Liver (tissue), 9 donors: Measurements from ENCODE around the gene TAP1. TPM values are rescaled to one million over a fixed set of nuclear protein-coding genes. Genes with fewer than 3 reads are reported as not detected.
"Not testable (repeated sequence)": the region's sequence is repeated elsewhere in the genome, so short reads cannot be mapped to it uniquely, and the experiment has no call there.

Experiments
- DNase-seq: peaks from one replicate; pipeline ENCODE4 v3.0.0-alpha.2; 2017; ENCODE audit warnings: low spot score
- H3K27ac ChIP-seq, 2 donors: one replicate each; pipeline ENCODE4 v1.7.0; 2013; ENCODE audit warnings: inconsistent platforms in 2 of 2, low read length in 2 of 2, control low read depth in 1 of 2, low read depth in 1 of 2, mild to moderate bottlenecking in 1 of 2
- H3K27me3 ChIP-seq, 4 donors: one replicate each; pipeline versions ENCODE4 v1.6.1 to v1.7.0; 2013; ENCODE audit warnings: low read length in 3 of 4, inconsistent platforms in 1 of 4, mild to moderate bottlenecking in 1 of 4, moderate library complexity in 1 of 4; ENCODE audit not compliant: control insufficient read depth in 4 of 4, insufficient read depth in 4 of 4
- H3K36me3 ChIP-seq, 4 donors: one replicate each; pipeline versions ENCODE4 v1.6.1 to v1.7.0; 2013; ENCODE audit warnings: low read length in 3 of 4, mild to moderate bottlenecking in 3 of 4, low read depth in 1 of 4, moderate library complexity in 1 of 4; ENCODE audit not compliant: control insufficient read depth in 4 of 4, insufficient read depth in 3 of 4
- H3K4me1 ChIP-seq, 4 donors: one replicate each; pipeline versions ENCODE4 v1.6.1 to v1.7.0; 2013; ENCODE audit warnings: low read length in 3 of 4, mild to moderate bottlenecking in 3 of 4, moderate library complexity in 1 of 4; ENCODE audit not compliant: control insufficient read depth in 4 of 4, insufficient read depth in 4 of 4
- H3K4me3 ChIP-seq, 3 donors: one replicate each; pipeline versions ENCODE4 v1.6.1 to v1.7.0; 2013; ENCODE audit warnings: low read length in 3 of 3, control low read depth in 1 of 3, low read depth in 1 of 3, mild to moderate bottlenecking in 1 of 3
- H3K9ac ChIP-seq, 2 donors: one replicate each; pipeline ENCODE4 v1.7.0; 2013; ENCODE audit warnings: low read length in 2 of 2, mild to moderate bottlenecking in 2 of 2, moderate library complexity in 2 of 2, control low read depth in 1 of 2, low read depth in 1 of 2
- H3K9me3 ChIP-seq, 4 donors: one replicate each; pipeline versions ENCODE4 v1.6.1 to v1.7.0; 2013; ENCODE audit warnings: low read length in 3 of 4; ENCODE audit not compliant: control insufficient read depth in 4 of 4
- ATF3 ChIP-seq: IDR thresholded peaks from 2 replicates; pipeline ENCODE4 v1.6.1; 2016; ENCODE audit warnings: antibody characterized with exemption
- CTCF ChIP-seq: fragments of 150-350 bp; IDR thresholded peaks from 2 replicates; pipeline ENCODE4 v1.5.1; 2017; ENCODE audit warnings: improper control_type of control experiment, low read depth, low read length; ENCODE audit not compliant: missing input control
- EGR1 ChIP-seq, 2 donors: IDR thresholded peaks; 2 replicates each; pipeline ENCODE4 v1.6.1; 2016 to 2018; ENCODE audit warnings: antibody characterized with exemption in 2 of 2, low read depth in 2 of 2
- FOXA1 ChIP-seq: IDR thresholded peaks from 2 replicates; pipeline ENCODE4 v1.6.1; 2016; ENCODE audit warnings: antibody characterized with exemption
- FOXA2 ChIP-seq: IDR thresholded peaks from 2 replicates; pipeline ENCODE4 v1.6.1; 2016; ENCODE audit warnings: antibody characterized with exemption
- HNF4A ChIP-seq, 2 donors: conservative IDR thresholded peaks; 2 replicates each; pipeline ENCODE4 v1.6.1; 2016; ENCODE audit warnings: antibody characterized with exemption in 2 of 2, mild to moderate bottlenecking in 2 of 2
- HNF4G ChIP-seq: IDR thresholded peaks from 2 replicates; pipeline ENCODE4 v1.6.1; 2016; ENCODE audit warnings: antibody characterized with exemption
- JUND ChIP-seq, 2 donors: IDR thresholded peaks; 2 replicates each; pipeline ENCODE4 v1.6.1; 2016; ENCODE audit warnings: antibody characterized with exemption in 2 of 2
- MAX ChIP-seq: IDR thresholded peaks from 2 replicates; pipeline ENCODE4 v1.6.1; 2016; ENCODE audit warnings: antibody characterized with exemption
- NR2F2 ChIP-seq: IDR thresholded peaks from 2 replicates; pipeline ENCODE4 v1.6.1; 2016; ENCODE audit warnings: antibody characterized with exemption
- RAD21 ChIP-seq, 2 donors: IDR thresholded peaks; 2 replicates each; pipeline ENCODE4 v1.6.1; 2016; ENCODE audit warnings: antibody characterized with exemption in 2 of 2, mild to moderate bottlenecking in 2 of 2
- TAF1 ChIP-seq: conservative IDR thresholded peaks from 2 replicates; pipeline ENCODE4 v1.6.1; 2016; ENCODE audit warnings: antibody characterized with exemption, mild to moderate bottlenecking
- YY1 ChIP-seq: IDR thresholded peaks from 2 replicates; pipeline ENCODE4 v1.6.1; 2016; ENCODE audit warnings: antibody characterized with exemption, mild to moderate bottlenecking
- ZBTB33 ChIP-seq: IDR thresholded peaks from 2 replicates; pipeline ENCODE4 v1.6.1; 2016; ENCODE audit warnings: antibody characterized with exemption
- WGBS: extraction: QIAGEN DNeasy Blood & Tissue Kit; methylation state at CpG from one replicate; pipeline ENCODE4 v1.1.7; 2013; 5-methylcytosine and 5-hydroxymethylcytosine counted together
- polyA plus RNA-seq, 2 donors: library from polyadenylated mRNA; stranded (reverse) in 1 of 2; unstranded in 1 of 2; fragments of 200-250 nt in 1 of 2; fragments of >200 nt in 1 of 2; fragmentation: Nextera tagmentation in 1 of 2; extraction: Ambion mirVana in 1 of 2; gene quantifications; one replicate each; pipeline versions ENCODE4 v1.2.1 to v1.2.3, GENCODE V29; 2013 to 2015
- total RNA-seq, 2 donors: library from RNA; depleted of rRNA; stranded (reverse); fragments of >200 nt; gene quantifications; one replicate each; pipeline ENCODE4 v1.2.3, GENCODE V29; 2014
- donor health status: healthy.
- donor health status: healthy.
- donor health status: healthy.
- donor health status: healthy.
- donor health status: healthy.

Gene TAP1
- total and polyA plus RNA-seq, 4 donors, result 9.8 to 18.2 (median 12.3) TPM

- TF ChIP-seq MAX (no peak), ATF3 (no peak), HNF4G (no peak), RAD21 (IDR thresholded peaks at IDR 0.05) (no peak)
Observed at GRCh38 chr6:32876603-32877002, 23.1 kb upstream of the TAP1 start (continued).

GRCh38 chr6:32873947-32874346, 20.4 kb upstream of the TAP1 start:
- H3K9ac ChIP-seq, H3K36me3 ChIP-seq, H3K9me3 ChIP-seq, H3K4me1 ChIP-seq, H3K27ac ChIP-seq, H3K27me3 ChIP-seq, H3K4me3 ChIP-seq, DNase-seq: not testable (repeated sequence)
- WGBS, result 57% methylated on average over 1 of the region's 1 CpG

- Histone ChIP-seq H3K27ac (no peak overlapping the region), H3K36me3 (no peaks in the 10 kb centered on the region), H3K9ac (peak overlapping the region in 1 of 2 donors; percentile 51), H3K4me1 (no peaks in the 10 kb centered on the region), H3K27me3 (no peaks in the 10 kb centered on the region), H3K9me3 (no peaks in the 10 kb centered on the region), H3K4me3 (no peak overlapping the region)
- DNase-seq, result peak; percentile 85
- WGBS, result 17% methylated on average over 5 of the region's 5 CpGs
- TF ChIP-seq MAX (no peak), RAD21 (IDR thresholded peaks at IDR 0.05) (peak; percentile 95 to 97), CTCF (peak; percentile 93)
Observed at GRCh38 chr6:32868257-32868788, 14.8 kb upstream of the TAP1 start.

GRCh38 chr6:32867554-32868256, 14.2 kb upstream of the TAP1 start:
- H3K27ac ChIP-seq, result no peak overlapping the region
- 40% methylated on average over 8 of the region's 8 CpGs for WGBS
- TF ChIP-seq ATF3, result no peak
- no peak for TF ChIP-seq ZBTB33
- TF ChIP-seq RAD21 (IDR thresholded peaks at IDR 0.05), result no peak
- no peak for TF ChIP-seq YY1
- TF ChIP-seq MAX, result no peak
- TF ChIP-seq EGR1 (IDR thresholded peaks at IDR 0.05; ENCODE audit: low read depth in 2 of 2), result no peak
- no peak for TF ChIP-seq HNF4A (conservative IDR thresholded peaks at IDR 0.05)
- TF ChIP-seq HNF4G, result no peak
- TF ChIP-seq FOXA2, result no peak
- TF ChIP-seq TAF1, result no peak
- no peak for TF ChIP-seq FOXA1
- no peak for TF ChIP-seq NR2F2
- no peak for TF ChIP-seq JUND (IDR thresholded peaks at IDR 0.05)
- no peak for TF ChIP-seq CTCF

More at GRCh38 chr6:32867554-32868256, 14.2 kb upstream of the TAP1 start:
- no peaks in the 10 kb centered on the region for H3K9me3 ChIP-seq
- H3K36me3 ChIP-seq, result no peaks in the 10 kb centered on the region
- no peaks in the 10 kb centered on the region for H3K4me1 ChIP-seq
- H3K4me3 ChIP-seq, result no peak overlapping the region
- H3K9ac ChIP-seq, result peak overlapping the region in 1 of 2 donors; percentile 51
- no peaks in the 10 kb centered on the region for H3K27me3 ChIP-seq
- DNase-seq, result no peak
